IMR-90 (cell line): ENCODE data around the gene TNRC6B.

Experiments used
- BHLHE40 ChIP-seq: fragments of 150-350 bp; IDR thresholded peaks from 2 replicates; pipeline ENCODE4 v1.6.1; 2016; ENCODE audit warnings: mild to moderate bottlenecking, low read depth, low read length
- CTCF ChIP-seq: conservative IDR thresholded peaks from 2 replicates; pipeline ENCODE4 v1.5.1; 2012; ENCODE audit warnings: mild to moderate bottlenecking, low read depth, low read length, improper control_type of control experiment
- NFE2L2 ChIP-seq: fragments of 150-350 bp; IDR thresholded peaks from 2 replicates; pipeline ENCODE4 v1.6.1; 2016; ENCODE audit warnings: low read depth, mild to moderate bottlenecking, low read length
- SMC3 ChIP-seq: fragments of 150-350 bp; IDR thresholded peaks from 2 replicates; pipeline ENCODE4 v1.6.1; 2016; ENCODE audit warnings: low read depth, mild to moderate bottlenecking, antibody characterized with exemption, low read length, moderate library complexity
- TF ChIP-seq, protein P1 (sequence below): fragments of 150-350 bp; IDR thresholded peaks from 2 replicates; pipeline ENCODE4 v1.6.1; 2017; ENCODE audit warnings: mild to moderate bottlenecking, antibody characterized with exemption, low read length, low read depth

- TF ChIP-seq CTCF (no peak), NFE2L2 (no peak), SMC3 (no peak), BHLHE40 (no peak)
- TF ChIP-seq, protein P1, sequence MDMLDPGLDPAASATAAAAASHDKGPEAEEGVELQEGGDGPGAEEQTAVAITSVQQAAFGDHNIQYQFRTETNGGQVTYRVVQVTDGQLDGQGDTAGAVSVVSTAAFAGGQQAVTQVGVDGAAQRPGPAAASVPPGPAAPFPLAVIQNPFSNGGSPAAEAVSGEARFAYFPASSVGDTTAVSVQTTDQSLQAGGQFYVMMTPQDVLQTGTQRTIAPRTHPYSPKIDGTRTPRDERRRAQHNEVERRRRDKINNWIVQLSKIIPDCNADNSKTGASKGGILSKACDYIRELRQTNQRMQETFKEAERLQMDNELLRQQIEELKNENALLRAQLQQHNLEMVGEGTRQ = no peak
Observed at GRCh38 chr22:40234658-40235057, 56.9 kb downstream of the TNRC6B start.
